ENCODE results near the gene KCNN2.

The KCNN2 gene

GRCh38 chr5:114544561-114544960, 182.7 kb downstream of the KCNN2 start:
- no peak for DNase-seq (ENCODE audit: low read depth in 2 of 2)

Measured in activated CD4-positive, alpha-beta T cell treated with anti-CD3 and anti-CD28 coated beads for 24 hours (primary cell).